Measurements from ENCODE around the gene B4GAT1.
"Not testable (repeated sequence)": the region's sequence is repeated elsewhere in the genome, so short reads cannot be mapped to it uniquely, and the experiment has no call there.

The B4GAT1 gene

DNA sequence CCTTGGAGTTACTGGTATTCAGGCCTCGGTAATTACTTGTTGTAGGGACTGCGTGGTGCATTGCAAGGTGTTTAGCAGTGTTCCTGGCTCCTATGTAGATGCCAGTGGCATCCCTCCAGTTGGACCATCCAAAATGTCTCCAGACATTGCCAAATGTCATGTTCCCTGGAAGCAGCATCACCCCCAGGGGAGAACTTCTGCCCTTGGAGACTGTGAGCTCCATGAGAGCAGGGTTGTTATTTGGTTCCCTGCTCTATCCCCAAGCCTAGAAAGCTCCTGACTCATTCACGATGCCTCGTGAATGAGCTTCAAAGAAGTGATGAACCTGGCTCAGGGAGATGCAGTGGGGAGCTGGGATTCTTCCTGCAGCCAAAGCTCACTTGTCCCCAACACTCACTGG lies 25.8 kb downstream of the B4GAT1 start:
- DNase-seq = no peak

- not testable (repeated sequence) for DNase-seq
Measured at GRCh38 chr11:66320748-66321147, 26.7 kb downstream of the B4GAT1 start.

GRCh38 chr11:66320289-66320688 lies 27.1 kb downstream of the B4GAT1 start:
- DNase-seq = not testable (repeated sequence)

GRCh38 chr11:66318600-66318970 lies 28.8 kb downstream of the B4GAT1 start:
- DNase-seq = no peak

DNA sequence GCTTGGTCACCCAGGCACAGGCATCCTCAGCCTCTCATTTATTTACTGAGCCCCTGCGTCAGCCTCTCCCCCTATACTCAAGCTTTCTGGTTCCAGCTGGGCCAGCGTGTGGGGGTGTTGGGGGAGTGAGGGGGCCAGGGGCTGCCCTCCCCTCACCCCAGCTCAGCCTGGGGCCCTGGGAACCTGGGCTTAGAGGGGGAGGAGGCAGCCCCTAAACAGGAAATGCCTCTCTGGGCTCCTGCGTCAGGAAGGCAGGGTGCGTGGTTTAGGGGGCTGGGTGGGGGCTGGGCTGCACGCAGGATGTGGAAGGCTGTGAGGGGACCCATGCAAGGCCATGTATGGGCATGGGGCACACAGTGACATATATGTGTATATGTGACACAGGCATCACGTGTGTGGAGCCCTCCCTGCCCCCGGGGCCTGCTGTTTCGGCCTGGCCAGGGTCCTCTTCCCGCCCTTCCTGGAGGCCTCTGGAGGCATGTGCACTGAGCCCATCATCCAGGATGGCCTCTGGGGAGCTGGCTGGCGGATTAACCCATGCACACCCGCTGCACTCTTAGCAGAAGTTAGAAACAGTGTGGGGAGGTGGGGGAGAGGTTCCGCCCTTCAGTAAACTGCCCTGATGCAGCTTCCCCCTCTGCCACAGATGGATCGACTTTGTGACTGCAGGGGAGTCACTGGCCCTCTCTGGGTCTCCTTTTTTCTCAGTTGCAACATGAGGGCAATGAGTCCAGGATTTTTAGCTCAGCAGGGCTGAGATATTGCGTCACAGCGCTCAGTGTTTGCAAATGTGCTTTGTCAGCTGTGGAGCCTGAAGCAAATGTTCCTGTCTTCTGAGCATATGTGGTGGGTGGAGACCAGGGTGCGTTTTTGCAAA lies 29.5 kb downstream of the B4GAT1 start:
- no peak for DNase-seq

DNA sequence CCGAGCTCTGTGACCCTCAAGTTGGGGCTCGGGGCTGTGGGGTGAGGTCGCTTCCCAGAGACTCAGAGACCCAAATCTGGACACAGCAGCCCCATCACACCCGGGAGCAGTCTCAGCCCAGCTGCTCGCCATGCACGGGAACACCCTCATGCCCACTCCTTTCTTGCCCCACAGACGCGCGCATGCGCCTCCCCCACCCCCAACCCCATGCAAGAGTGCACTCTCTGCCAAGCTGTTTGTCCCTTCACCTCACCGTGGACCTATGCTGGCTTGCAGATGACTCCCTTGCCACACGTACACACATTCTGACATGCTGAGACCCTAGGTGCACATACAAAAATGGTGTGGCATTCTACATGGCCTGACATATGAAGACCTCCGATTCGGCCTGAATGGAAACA lies 30.1 kb downstream of the B4GAT1 start:
- no peak for DNase-seq

DNA sequence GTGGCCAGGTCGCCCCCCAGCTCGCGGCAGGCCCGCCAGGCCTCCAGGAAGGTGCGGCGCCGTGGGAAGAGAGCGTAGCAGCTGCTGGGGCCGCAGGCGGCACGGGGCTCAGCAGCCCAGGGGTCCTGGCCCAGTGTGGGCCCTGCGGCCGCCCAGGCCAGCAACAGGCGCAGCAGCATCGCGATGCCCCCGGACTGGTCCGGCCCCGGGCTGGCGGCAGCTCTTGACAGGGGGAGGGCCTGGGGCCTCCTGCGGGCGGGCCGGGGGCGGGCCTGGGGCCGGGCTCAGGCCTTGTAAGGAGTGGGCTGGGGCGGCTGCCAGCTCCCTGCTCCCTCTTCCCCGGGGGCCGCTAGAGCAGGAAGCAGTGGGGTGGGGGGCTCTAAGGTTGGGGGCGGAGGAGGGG lies 30.6 kb downstream of the B4GAT1 start, which contains the start of gene CD248:
CD248 (minus strand) TSS at position 196 of the 403 bp plus-strand sequence; CDS start at position 179, 17 bp downstream.
- DNase-seq = no peak

GRCh38 chr11:66315921-66316811 lies 31.3 kb downstream of the B4GAT1 start:
- no peak for DNase-seq

DNA sequence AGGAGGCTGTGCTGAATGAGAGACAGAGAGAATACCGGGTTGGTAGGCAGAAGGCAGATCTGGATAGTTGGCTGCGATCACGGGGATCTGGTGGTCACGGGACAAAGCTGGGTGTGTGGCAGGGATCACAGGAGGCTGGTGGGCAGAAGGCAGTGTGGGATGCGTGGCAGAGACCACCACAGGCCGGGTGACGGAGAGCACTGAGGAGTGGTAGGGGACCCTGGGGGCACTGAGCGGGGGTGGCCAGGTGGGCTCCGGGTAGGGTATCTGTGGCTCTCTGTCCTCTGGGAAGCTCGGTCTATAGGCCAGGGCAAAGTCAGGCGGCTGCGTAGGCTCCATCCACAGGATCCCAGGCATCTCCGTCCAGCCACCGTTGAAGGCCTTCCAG lies 31.9 kb downstream of the B4GAT1 start:
- no peak for DNase-seq

DNA sequence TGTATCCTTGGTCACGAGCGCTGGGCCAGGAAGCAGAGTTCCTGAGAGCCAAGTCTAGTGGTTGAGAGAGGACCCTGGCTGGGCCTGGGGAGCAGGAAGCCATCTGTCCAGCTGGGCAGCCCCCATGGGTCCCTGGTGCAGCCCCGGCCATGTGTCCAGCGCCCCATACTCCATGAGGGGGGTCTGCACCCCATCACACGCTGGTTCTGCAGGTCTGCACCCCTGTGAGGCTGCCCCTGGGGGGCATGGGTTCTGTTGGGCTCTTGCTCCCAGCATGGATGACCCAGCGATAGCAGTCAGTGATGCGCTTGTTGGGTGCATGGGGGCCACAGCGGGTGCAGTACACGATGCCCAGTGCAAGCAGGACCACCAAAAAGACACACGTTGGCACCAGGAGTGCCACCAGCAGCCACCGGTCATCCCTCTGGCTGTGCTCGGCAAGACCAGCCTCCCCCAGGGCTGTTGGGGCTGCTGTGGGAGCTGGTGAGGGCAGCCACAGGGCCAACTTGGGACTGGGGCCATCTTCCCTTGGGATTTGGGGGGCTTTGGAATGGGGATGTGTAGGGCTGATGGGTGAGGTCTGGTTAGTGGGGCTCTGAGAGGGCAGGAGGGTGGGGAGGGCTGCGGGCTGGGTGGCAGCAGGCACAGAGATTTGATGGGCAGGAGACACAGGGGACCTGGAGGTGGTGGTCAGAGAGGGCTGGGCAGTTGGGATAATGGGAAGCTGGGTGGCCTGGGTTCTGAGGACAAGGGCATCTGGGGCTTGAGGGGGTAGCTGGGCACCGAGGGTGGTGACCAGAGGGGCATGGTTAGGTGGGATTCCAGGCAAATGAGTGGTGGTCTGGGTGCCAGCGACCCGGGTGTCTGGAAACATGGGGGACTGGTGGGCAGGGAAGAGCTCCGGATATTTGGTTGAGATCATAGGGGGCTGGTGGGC lies 32.6 kb downstream of the B4GAT1 start:
- no peak for DNase-seq

GRCh38 chr11:66314186-66314501 lies 33.3 kb downstream of the B4GAT1 start:
- no peak for DNase-seq

- no peak for DNase-seq
Measured at GRCh38 chr11:66313321-66314185, 33.9 kb downstream of the B4GAT1 start.

GRCh38 chr11:66312549-66313320 lies 34.7 kb downstream of the B4GAT1 start:
- DNase-seq = peak; percentile 97

- peak; percentile 97 for DNase-seq
Measured at GRCh38 chr11:66311965-66312548, 35.4 kb downstream of the B4GAT1 start.

- DNase-seq = no peak
Measured at GRCh38 chr11:66311470-66311964, 35.9 kb downstream of the B4GAT1 start.

DNA sequence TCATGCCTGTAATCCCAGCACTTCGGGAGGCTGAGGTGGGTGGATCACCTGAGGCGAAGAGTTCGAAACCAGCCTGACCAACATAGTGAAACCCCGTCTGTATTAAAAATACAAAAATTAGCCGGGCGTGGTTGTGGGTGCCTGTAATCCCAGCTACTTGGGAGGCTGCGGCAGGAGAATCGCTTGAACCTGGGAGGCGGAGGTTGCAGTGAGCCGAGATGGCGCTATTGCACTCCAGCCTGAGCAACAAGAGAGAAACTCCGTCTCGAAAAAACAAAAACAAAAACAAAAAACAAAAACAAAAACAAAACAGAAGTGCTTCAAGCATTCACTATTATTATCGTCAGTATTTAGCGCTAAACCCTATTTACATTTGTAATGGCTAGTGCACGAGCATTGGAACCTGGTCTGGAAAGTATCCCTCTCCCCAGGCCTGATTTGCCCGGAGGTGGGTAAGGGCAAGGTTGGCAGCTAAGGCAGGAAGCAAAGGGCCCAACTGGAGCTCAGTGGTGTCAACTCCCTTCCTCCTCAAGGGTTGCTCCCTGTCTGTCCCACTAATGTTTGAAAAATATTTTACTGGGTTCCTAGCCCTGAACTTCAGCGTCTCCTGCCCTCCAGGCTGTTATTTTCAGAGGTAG lies 36.5 kb downstream of the B4GAT1 start:
- not testable (repeated sequence) for DNase-seq

- DNase-seq = no peak
Measured at GRCh38 chr11:66310324-66310723, 37.1 kb downstream of the B4GAT1 start.

DNA sequence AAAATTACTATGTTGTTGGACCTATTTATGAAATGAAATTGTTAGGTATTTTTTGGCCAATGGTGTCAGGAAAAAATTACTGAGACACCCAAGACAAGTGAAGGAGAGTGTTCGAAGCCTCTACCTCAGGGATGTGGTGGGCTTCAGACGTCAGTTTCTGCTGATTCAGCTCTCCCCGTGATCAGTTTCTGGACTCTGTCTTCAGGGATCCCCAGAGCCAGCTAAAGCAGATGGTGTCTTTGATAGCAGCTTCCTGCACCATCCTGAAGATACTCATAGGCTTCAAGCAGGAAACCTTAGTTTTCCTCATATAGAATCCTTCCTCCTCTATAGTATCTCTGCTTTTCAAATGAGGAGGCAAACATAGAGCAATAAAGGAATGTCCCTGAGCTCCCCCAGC lies 38.0 kb downstream of the B4GAT1 start:
- DNase-seq = no peak

DNA sequence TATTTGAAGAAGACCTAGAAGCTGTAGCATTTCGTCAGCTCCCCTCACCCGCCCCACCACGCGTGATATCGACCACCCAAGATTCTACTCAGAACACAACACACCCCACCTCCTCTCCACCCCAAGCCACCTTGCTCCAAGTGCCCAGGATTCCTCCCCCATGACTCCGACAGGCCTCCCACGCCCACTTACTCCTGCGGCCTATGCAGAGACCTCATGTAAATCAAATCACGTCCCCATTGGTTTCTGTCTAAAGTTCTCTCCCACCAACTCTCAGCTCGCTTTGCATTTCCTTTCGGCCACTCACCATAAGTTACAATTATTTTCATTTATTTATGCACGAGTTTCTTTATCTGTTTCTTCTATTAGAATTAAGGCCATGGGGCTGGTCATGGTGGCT lies 44.8 kb downstream of the B4GAT1 start:
- no peak for DNase-seq

DNA sequence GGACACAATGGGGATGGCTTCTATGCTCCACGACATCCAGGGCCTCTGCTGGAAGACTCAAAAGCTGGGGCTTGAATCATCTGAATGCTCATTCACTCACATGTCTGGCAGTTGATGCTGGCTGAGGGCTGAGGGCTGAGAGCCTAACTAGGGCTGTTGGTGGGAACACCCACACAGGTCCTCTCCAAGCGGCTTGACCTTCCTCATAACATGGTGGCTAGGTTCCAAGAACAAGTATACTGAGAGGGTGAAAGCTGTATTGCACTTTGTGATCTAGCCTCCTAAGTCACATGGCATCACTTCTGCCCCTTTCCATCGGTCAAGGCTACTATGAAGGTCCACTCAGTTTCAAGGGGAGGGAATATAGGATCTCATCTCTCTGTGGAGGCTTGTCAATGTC lies 48.2 kb downstream of the B4GAT1 start:
- no peak for DNase-seq
